KMS-11 (cell line): ENCODE results near the gene SLC1A7.

Experiments used
- H2AFZ ChIP-seq: fragments of 200-600 bp; sonication (generic); 2 replicates; pipeline ENCODE4 v1.6.1; 2016; ENCODE audit warnings: antibody characterized with exemption, mixed run types, low read depth
- H3K27ac ChIP-seq: fragments of 200-600 bp; sonication (generic); 2 replicates; pipeline ENCODE4 v1.6.1; 2016; ENCODE audit warnings: mild to moderate bottlenecking, mixed run types
- H3K27me3 ChIP-seq: fragments of 200-600 bp; sonication (generic); 2 replicates; pipeline ENCODE4 v1.6.1; 2017; ENCODE audit warnings: mild to moderate bottlenecking, low read depth, mixed run types, moderate library complexity; ENCODE audit not compliant: insufficient read depth
- H3K36me3 ChIP-seq: fragments of 200-600 bp; sonication (generic); 2 replicates; pipeline ENCODE4 v1.6.1; 2017; ENCODE audit warnings: mild to moderate bottlenecking, mixed run types; ENCODE audit not compliant: insufficient read depth
- H3K4me1 ChIP-seq: fragments of 200-600 bp; sonication (generic); 2 replicates; pipeline ENCODE4 v1.6.1; 2016; ENCODE audit warnings: mild to moderate bottlenecking, low read depth, mixed run types; ENCODE audit not compliant: poor library complexity, severe bottlenecking
- H3K4me2 ChIP-seq: fragments of 200-600 bp; sonication (generic); 2 replicates; pipeline ENCODE4 v1.7.0; 2016; ENCODE audit warnings: mild to moderate bottlenecking, mixed run types
- H3K4me3 ChIP-seq: fragments of 200-600 bp; sonication (generic); IDR thresholded peaks from 2 replicates; pipeline ENCODE4 v1.6.1; 2017; ENCODE audit warnings: low read depth, low read length, mixed read lengths; ENCODE audit not compliant: insufficient read depth
- H3K79me2 ChIP-seq: fragments of 200-600 bp; sonication (generic); 2 replicates; pipeline ENCODE4 v1.6.1; 2016; ENCODE audit warnings: low read depth, mixed run types; ENCODE audit not compliant: insufficient read depth
- H3K9ac ChIP-seq: fragments of 200-600 bp; sonication (generic); 2 replicates; pipeline ENCODE4 v1.6.1; 2016; ENCODE audit warnings: mild to moderate bottlenecking, mixed run types
- H4K20me1 ChIP-seq: fragments of 200-600 bp; sonication (generic); 2 replicates; pipeline ENCODE4 v1.6.1; 2016; ENCODE audit warnings: mild to moderate bottlenecking, mixed run types; ENCODE audit not compliant: insufficient read depth
- CTCF ChIP-seq: fragments of 200-600 bp; sonication (generic); conservative IDR thresholded peaks from 2 replicates; pipeline ENCODE4 v1.6.1; 2017; ENCODE audit warnings: low read depth, mild to moderate bottlenecking, antibody characterized with exemption, low read length, moderate library complexity, mixed read lengths

SLC1A7 gene

DNA sequence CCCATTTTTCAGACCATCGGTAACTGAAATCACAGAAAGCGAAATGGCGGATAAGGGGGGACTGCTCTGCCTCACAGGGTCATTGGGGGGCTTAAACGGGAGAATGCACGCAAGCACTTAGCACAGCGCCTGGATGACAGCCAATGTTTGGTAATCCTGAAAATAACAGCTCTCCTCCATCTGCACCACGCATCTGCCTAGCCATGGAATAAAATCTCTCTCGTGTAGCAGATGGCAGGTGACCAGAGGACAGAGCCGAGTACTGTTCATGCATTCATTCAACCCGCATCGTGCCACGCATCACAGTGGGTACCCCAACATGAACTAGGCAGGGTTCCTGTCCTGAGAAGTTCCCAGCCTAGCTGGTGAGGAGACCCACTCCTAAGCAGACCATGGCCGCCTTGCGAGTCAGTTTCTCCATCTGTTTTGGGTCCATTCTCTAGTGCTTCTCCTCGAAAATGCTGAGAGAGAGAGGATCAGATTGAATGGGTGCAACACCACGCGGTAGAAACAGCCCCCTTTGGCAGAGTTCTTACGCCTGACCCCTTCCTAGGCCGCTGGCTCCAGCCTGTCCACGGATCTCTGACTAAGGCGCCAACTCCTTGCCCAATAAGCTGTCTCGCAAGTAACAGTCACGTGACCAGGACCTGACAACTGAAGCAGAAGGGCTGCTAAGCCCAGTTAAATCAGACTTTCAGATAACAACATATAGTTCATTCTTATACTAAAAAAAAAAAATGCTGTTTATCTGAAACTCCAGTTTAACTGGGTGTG, 7.3 kb downstream of the SLC1A7 start:
- no peak overlapping the region for H3K9ac ChIP-seq
- H2AFZ ChIP-seq: no peak overlapping the region
- no peaks in the 10 kb centered on the region for H3K27me3 ChIP-seq
- TF ChIP-seq CTCF: no peak
- H3K79me2 ChIP-seq: no peaks in the 10 kb centered on the region
- no peak overlapping the region for H3K4me2 ChIP-seq
- H3K27ac ChIP-seq: no peak overlapping the region
- H3K4me3 ChIP-seq: no peak overlapping the region
- H4K20me1 ChIP-seq: no peaks in the 10 kb centered on the region
- no peaks in the 10 kb centered on the region for H3K36me3 ChIP-seq
- no peaks in the 10 kb centered on the region for H3K4me1 ChIP-seq

DNA sequence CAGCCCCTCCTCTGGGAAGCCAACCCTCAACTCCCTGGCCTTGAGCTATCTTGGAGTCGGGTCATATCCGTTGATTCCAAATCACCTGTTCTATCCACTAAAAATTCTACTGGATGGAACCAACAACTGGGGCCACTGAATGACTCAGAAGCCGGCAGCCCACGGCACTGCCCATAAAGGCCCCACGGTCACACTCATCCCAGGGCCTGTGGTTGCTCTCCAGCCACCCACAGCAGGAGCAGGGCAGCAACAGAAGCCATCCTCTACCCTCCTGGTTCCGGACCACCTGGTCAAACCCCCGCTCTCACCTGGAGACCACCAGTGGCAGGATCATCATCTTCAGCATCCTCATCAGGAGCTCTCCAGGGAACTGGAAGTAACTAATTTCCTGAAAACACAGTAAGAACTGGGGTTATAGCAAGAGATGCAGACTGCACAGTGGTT, 8.4 kb downstream of the SLC1A7 start:
- Histone ChIP-seq H2AFZ (no peak overlapping the region), H3K36me3 (no peaks in the 10 kb centered on the region), H3K9ac (no peak overlapping the region), H3K4me1 (no peaks in the 10 kb centered on the region), H4K20me1 (no peaks in the 10 kb centered on the region), H3K79me2 (no peaks in the 10 kb centered on the region), H3K4me2 (no peak overlapping the region), H3K4me3 (no peak overlapping the region), H3K27me3 (no peaks in the 10 kb centered on the region), H3K27ac (no peak overlapping the region)
- TF ChIP-seq CTCF: no peak

DNA sequence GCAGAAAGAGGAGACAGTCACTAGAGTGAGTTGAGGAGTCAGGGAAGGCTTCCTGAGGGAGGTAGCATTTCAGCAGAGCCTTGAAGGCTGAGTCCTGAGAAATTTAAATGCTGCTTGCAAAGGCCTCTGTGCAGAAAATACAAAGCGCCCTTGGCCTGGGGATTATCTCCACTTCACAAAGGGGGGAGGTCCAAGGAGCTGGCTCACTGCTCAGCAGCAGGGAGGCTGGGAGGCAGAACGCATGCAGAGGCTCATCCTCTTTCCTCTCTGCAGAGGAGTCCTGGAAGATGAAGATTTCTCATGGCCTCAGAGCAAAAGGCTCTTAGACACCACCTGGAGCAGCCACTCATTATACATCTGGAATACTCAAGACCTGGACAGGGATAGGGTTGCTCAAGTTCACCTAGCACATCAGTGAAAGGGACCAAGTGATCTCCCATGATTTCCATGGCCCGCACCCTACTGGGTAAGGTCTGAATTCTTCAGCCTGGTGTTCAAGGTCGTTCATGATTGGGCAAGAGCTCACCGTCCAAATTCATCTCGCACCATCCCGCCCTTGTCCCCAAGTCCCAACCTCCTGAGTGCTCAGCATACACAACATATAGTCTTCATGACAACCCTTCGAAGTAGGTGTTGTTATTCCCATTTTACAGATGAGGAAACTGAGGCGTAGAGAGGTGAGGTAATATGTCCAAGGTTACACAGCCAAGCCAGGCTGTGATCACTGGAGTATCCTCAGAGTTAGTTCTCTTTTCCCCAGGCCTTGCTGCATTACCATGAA, 9.0 kb downstream of the SLC1A7 start:
- Histone ChIP-seq H3K27me3 (no peaks in the 10 kb centered on the region), H3K9ac (no peak overlapping the region), H2AFZ (no peak overlapping the region), H3K36me3 (no peaks in the 10 kb centered on the region), H3K4me3 (no peak overlapping the region), H4K20me1 (no peaks in the 10 kb centered on the region), H3K4me1 (no peaks in the 10 kb centered on the region), H3K27ac (no peak overlapping the region), H3K4me2 (no peak overlapping the region), H3K79me2 (no peaks in the 10 kb centered on the region)
- TF ChIP-seq CTCF: no peak

- Histone ChIP-seq H3K4me3 (no peak overlapping the region), H4K20me1 (no peaks in the 10 kb centered on the region), H2AFZ (no peak overlapping the region), H3K27me3 (no peaks in the 10 kb centered on the region), H3K4me2 (no peak overlapping the region), H3K9ac (no peak overlapping the region), H3K79me2 (no peaks in the 10 kb centered on the region), H3K36me3 (no peaks in the 10 kb centered on the region), H3K27ac (no peak overlapping the region), H3K4me1 (no peaks in the 10 kb centered on the region)
- no peak for TF ChIP-seq CTCF
Measured at GRCh38 chr1:53132176-53132575, 10.3 kb downstream of the SLC1A7 start.
